IPS-NIHi7 (cell line): Measurements from ENCODE around the gene HOXD10.

ENCODE experiments used
- DNase-seq: peaks from one replicate; pipeline ENCODE4 v3.0.0; 2012; ENCODE audit warnings: mixed read lengths; ENCODE audit errors: extremely low spot score

HOXD10 gene

GRCh38 chr2:176082824-176083751, 33.5 kb upstream of the HOXD10 start:
- no peak for DNase-seq

DNA sequence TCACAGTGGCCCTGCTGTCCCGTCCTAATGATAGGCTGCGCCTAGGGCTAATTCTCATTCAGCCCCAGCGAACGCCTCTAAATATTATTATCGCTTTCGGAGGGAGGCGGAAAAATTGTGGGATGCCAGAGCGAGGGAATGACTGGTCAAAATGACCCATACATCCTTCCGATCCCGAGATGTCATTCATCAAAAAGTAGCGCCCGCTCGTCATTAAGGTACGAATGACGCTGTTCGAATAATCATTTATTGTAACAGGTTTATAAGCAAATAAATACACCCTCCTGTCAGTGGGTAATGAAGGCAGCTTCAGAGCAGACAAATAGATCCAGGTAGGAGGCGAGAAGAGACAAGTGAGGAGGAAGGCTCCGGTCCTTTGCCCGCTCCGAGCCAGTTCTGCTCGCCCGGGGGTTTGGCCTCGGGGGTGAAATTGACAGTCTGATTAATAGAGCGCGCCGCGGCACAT, 32.7 kb upstream of the HOXD10 start, which contains the start of gene EVX2:
Gene EVX2, minus strand, starts transcription at position 167 of the 466 bp plus-strand sequence. CDS start 186 bp downstream, outside the sequence.
- DNase-seq, result no peak

- DNase-seq, result no peak
Observed at GRCh38 chr2:176084611-176085119, 31.9 kb upstream of the HOXD10 start.

GRCh38 chr2:176085120-176085788, 31.3 kb upstream of the HOXD10 start:
- DNase-seq, result no peak

GRCh38 chr2:176085861-176086771, 30.5 kb upstream of the HOXD10 start:
- no peak for DNase-seq

DNA sequence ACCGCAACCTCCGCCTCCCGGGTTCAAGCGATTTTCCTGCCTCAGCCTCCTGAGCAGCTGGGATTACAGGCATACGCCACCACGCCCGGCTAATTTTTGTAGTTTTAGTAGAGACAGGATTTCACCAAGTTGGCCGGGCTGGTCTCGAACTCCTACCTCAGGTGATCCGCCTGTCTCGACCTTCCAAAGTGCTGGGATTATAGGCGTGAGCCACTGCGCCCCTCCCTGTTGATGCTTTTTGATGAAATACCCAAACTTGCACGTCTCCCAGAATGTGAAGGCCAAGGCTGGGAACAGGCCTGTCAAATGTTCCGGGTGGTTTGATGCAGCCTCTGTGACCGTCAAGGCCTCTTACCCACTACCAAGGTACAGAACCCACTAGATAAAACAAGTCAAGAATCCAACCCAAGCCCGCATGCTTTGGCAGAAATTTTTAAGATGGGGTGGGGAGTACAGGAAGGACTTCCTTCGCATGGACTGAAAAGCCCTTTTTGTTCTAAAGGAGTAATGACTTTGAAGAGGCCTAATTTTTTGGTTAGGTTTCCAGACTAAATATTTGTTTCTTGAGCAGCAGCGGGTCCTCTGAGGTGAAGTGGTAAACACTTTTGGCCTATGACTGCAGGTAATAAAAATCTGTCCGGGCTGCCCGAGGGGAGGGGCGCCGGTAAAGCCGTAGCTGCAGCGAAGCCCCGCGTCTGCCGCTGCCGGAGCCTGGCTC, 29.1 kb upstream of the HOXD10 start:
- DNase-seq, result no peak

GRCh38 chr2:176088048-176088936, 28.3 kb upstream of the HOXD10 start:
- peak; percentile 72 for DNase-seq

- no peak for DNase-seq
Observed at GRCh38 chr2:176088937-176089842, 27.4 kb upstream of the HOXD10 start.

DNA sequence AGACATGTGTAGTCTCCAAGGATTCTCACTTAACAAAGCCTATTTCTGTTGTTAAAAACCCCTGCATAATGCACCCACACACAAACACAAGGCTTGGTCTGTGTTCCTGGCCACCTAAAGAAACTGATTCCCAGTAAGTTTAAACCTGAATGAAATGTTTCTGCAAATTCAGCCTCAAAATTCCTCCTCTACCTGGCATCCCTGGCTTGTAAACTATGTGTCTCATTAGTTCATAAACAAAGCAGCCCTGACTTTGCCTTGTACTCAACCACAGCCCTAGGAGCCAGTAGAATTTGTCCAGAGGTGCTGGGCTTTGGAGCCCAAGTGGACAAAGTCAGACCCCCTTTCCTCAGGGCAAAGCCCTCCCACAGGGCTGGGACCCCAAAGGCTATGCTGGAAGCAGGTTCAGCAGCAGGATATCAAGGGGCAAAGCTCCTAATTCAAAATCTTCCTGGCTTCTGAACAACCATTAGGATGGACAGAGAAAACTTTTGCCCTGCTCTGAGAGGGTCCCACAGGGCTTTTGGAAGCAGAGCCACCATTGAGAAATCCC, 26.7 kb upstream of the HOXD10 start:
- no peak for DNase-seq

GRCh38 chr2:176090862-176091261, 25.7 kb upstream of the HOXD10 start:
- DNase-seq, result no peak

DNA sequence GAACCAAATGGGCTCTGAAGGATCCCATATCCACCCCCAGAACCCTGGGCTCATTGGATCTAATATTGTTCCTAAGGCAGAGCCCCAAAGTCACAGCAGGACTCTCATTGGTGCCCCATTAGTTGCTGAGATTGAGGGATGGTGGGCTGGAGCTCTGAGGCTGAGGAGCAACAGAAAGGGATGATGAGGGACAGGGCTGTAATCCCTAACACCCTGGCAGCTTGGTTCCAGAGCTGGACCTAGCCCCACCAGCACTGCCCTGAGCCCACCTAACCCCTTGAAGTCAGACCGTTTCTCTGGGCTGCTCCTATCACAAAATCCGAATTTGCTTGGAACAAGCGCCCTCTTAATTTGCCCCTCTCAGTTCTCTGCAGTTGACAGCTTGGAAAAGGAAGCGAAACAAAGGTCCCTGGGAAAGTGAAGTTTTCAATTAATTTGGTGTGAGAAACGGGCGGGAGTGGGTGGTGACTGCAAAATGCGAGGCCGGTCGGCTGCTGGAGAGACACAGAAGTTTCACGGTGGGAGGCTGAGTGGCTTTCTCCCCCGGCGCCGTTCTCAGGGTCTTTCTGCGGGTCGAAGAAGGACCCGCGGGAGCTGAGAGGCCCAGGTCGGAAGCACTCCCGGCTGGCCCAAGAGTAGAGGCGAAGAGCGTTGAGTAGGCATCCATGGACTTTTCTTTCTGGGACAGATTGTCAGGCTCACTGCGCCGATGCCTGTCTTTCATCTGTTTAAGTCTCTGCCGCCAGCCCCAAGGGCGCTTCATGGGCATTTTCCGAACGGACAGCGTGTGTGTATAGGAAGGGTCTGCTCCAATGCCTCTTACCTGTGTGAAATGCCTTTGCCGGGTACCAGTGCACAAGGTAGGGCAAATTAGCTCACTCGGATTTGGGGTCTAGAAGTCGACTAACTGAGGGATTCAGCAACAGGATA, 25.0 kb upstream of the HOXD10 start:
- no peak for DNase-seq

GRCh38 chr2:176092270-176093144, 24.1 kb upstream of the HOXD10 start, which contains the start of gene HOXD13:
TSS of gene HOXD13 (plus strand) at chr2:176092721. CDS start at chr2:176092891, 170 bp downstream.
- DNase-seq, result peak; percentile 59

GRCh38 chr2:176093145-176093897, 23.3 kb upstream of the HOXD10 start:
- no peak for DNase-seq

DNA sequence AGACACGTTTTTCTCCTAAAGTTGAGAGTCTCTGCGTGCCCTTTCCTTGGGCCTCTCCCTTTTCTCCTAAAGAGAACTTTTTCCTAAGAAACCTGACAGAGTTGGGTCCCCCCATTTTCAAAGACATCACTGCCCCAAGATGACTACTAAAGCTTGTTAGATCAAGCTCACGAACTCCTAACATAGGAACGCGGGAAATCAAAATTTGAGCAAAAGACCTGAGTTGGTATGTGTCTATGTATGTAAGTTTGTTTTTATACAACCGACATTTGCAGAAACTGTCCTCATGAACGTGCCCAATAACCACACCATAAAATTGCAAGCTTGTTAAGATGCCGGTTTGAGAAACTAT, 22.7 kb upstream of the HOXD10 start:
- DNase-seq, result no peak

GRCh38 chr2:176094349-176094748, 22.2 kb upstream of the HOXD10 start:
- no peak for DNase-seq
